A673 (cell line): Measurements from ENCODE around the gene B3GNT7. TPM values are rescaled to one million over a fixed set of nuclear protein-coding genes. Genes with fewer than 3 reads are reported as not detected.

Source experiments
- BruUV-seq: library from RNA; stranded (reverse); fragments of 400-500 nt; replicated peaks from 2 replicates; lab custom pipeline; 2021; lab: Mats Ljungman, UMichigan
- CTCF ChIA-PET: fragments of 300-600 bp; sonication (Branson Sonifier 250); formaldehyde crosslinking; loops from one replicate; lab custom pipeline; 2022; ENCODE audit warnings: antibody characterized with exemption; lab: Charles Lee
- POLR2A ChIA-PET: fragments of 300-600 bp; sonication (Branson Sonifier 250); formaldehyde crosslinking; loops from one replicate; lab custom pipeline; 2022; ENCODE audit warnings: antibody characterized with exemption; ENCODE audit not compliant: low non-redundant PET; lab: Charles Lee
- DNase-seq: peaks from one replicate; pipeline ENCODE4 v3.0.0-alpha.2; 2015; ENCODE audit warnings: low spot score
- H3K27ac ChIP-seq: fragments of 200-600 bp; sonication (generic); 2 replicates; pipeline ENCODE4 v1.5.1; 2016; ENCODE audit warnings: mixed run types, low read depth, mild to moderate bottlenecking, mixed read lengths, antibody characterized with exemption, low read length; ENCODE audit not compliant: poor library complexity, severe bottlenecking
- H3K27me3 ChIP-seq: fragments of 200-600 bp; sonication (generic); replicated peaks from 2 replicates; pipeline ENCODE4 v1.6.1; 2017; ENCODE audit warnings: mixed run types, low read depth, mild to moderate bottlenecking, mixed read lengths, antibody characterized with exemption, low read length; ENCODE audit not compliant: insufficient read depth, poor library complexity
- H3K36me3 ChIP-seq: fragments of 200-600 bp; sonication (generic); 2 replicates; pipeline ENCODE4 v1.6.1; 2016; ENCODE audit warnings: mixed run types, mild to moderate bottlenecking, mixed read lengths, antibody characterized with exemption, low read length; ENCODE audit not compliant: insufficient read depth, poor library complexity, severe bottlenecking
- H3K4me1 ChIP-seq: fragments of 200-600 bp; sonication (generic); 2 replicates; pipeline ENCODE4 v1.6.1; 2017; ENCODE audit warnings: mixed run types, mild to moderate bottlenecking, mixed read lengths, antibody characterized with exemption, low read length; ENCODE audit not compliant: insufficient read depth, poor library complexity, severe bottlenecking
- H3K4me3 ChIP-seq: fragments of 200-600 bp; sonication (generic); 2 replicates; pipeline ENCODE4 v1.5.1; 2016; ENCODE audit warnings: low read depth, mixed run types, mild to moderate bottlenecking, mixed read lengths, low read length; ENCODE audit not compliant: poor library complexity, severe bottlenecking
- H3K9me3 ChIP-seq: fragments of 200-600 bp; sonication (generic); 2 replicates; pipeline ENCODE4 v1.6.1; 2016; ENCODE audit warnings: mixed run types, low read depth, mild to moderate bottlenecking, mixed read lengths, antibody characterized with exemption, low read length; ENCODE audit not compliant: poor library complexity, severe bottlenecking
- EZH2 ChIP-seq: fragments of 200-600 bp; sonication (generic); IDR thresholded peaks from 2 replicates; pipeline ENCODE4 v1.6.1; 2017; ENCODE audit warnings: borderline replicate concordance, low read depth, mild to moderate bottlenecking, mixed read lengths, antibody characterized with exemption, low read length; ENCODE audit not compliant: poor library complexity, severe bottlenecking
- intact Hi-C: fragments of 100-400 bp; cut with micrococcal nuclease; formaldehyde crosslinking; loops from one replicate; pipeline ENCODE4 v1.10.0; 2022; ENCODE audit not compliant: unreplicated experiment
- total RNA-seq: library from RNA; stranded (reverse); gene quantifications from 2 replicates; pipeline ENCODE4 v1.2.3, GENCODE V29; 2021
- TF ChIP-seq, protein P1 (sequence below): fragments of 300-800, 200-600 bp; sonication (generic); conservative IDR thresholded peaks from 2 replicates; pipeline ENCODE4 v1.5.1; 2017; ENCODE audit warnings: low read depth, mild to moderate bottlenecking, antibody characterized with exemption, low read length, moderate library complexity, mixed read lengths

Gene B3GNT7
- total RNA-seq, 1 experiment from 2014 or later: not detected

DNA sequence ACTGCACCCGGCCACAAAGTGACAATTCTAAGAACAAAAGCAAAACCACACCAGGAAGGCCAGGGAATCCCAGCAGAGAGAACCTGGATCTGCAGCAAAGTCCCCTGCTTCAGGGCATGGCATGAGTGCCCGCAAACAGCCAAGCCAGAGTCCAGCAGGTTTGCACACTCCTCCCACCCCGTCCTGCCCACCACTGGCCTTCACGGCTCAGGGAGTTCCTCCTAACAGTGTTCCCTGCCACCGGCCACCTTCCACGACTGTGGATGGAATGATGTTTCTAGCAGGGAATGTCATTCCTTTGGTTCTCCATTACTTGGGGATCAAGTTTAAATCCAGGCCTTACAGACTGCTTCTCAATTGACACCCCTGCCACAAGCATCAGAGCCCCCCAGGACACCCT lies 42.0 kb upstream of the B3GNT7 start:
- H3K36me3 ChIP-seq: no peaks in the 10 kb centered on the region
- H3K27ac ChIP-seq: no peak overlapping the region
- TF ChIP-seq, protein P1, sequence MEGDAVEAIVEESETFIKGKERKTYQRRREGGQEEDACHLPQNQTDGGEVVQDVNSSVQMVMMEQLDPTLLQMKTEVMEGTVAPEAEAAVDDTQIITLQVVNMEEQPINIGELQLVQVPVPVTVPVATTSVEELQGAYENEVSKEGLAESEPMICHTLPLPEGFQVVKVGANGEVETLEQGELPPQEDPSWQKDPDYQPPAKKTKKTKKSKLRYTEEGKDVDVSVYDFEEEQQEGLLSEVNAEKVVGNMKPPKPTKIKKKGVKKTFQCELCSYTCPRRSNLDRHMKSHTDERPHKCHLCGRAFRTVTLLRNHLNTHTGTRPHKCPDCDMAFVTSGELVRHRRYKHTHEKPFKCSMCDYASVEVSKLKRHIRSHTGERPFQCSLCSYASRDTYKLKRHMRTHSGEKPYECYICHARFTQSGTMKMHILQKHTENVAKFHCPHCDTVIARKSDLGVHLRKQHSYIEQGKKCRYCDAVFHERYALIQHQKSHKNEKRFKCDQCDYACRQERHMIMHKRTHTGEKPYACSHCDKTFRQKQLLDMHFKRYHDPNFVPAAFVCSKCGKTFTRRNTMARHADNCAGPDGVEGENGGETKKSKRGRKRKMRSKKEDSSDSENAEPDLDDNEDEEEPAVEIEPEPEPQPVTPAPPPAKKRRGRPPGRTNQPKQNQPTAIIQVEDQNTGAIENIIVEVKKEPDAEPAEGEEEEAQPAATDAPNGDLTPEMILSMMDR: no peak
- no peak for TF ChIP-seq EZH2
- no peak for DNase-seq
- POLR2A ChIA-PET: no interaction called here
- H3K4me3 ChIP-seq: no peak overlapping the region
- intact Hi-C loops: no loop called here
- CTCF ChIA-PET: interaction anchor here (0.7 kb wide), 1 partner anchor 318 kb away, joined by 5 read pairs; no protein-coding TSS in a partner anchor
- H3K9me3 ChIP-seq: no peaks in the 10 kb centered on the region
- no peaks in the 10 kb centered on the region for H3K4me1 ChIP-seq
- no TSS peak for BruUV-seq
- H3K27me3 ChIP-seq: no peaks in the 10 kb centered on the region

- intact Hi-C loops: no loop called here
- Histone ChIP-seq H3K4me1 (no peaks in the 10 kb centered on the region), H3K36me3 (no peaks in the 10 kb centered on the region), H3K4me3 (no peak overlapping the region), H3K9me3 (no peaks in the 10 kb centered on the region), H3K27ac (no peak overlapping the region), H3K27me3 (no peaks in the 10 kb centered on the region)
- ChIA-PET POLR2A (no interaction called here), CTCF (no interaction called here)
- TF ChIP-seq, protein P1: no peak
- TF ChIP-seq EZH2: no peak
- no TSS peak for BruUV-seq
- no peak for DNase-seq
Measured at GRCh38 chr2:231355508-231356465, 39.7 kb upstream of the B3GNT7 start.

DNA sequence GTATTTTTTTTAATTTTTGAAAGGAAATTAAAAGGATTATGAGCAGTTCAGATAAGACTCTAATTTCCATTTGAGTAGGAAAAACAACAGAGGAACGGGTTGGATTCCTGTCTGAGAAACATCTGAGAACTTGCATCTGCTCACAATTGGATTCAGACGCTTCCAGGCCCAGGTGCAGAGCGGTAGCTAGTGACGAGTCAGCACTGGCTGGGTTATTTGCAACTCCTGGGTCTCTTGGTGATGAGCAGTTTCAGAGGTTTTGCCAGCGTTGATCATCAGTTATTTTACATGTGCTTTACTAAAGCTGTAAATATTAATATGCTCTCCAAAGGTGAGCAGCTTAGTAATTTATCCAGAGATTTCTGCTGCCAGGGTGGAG lies 39.1 kb upstream of the B3GNT7 start:
- H3K4me3 ChIP-seq: no peak overlapping the region
- TF ChIP-seq EZH2: no peak
- TF ChIP-seq, protein P1: no peak
- intact Hi-C loops: no loop called here
- H3K4me1 ChIP-seq: no peaks in the 10 kb centered on the region
- H3K36me3 ChIP-seq: no peaks in the 10 kb centered on the region
- no peak for DNase-seq
- H3K27me3 ChIP-seq: no peaks in the 10 kb centered on the region
- ChIA-PET CTCF (no interaction called here), POLR2A (no interaction called here)
- no peak overlapping the region for H3K27ac ChIP-seq
- no TSS peak for BruUV-seq
- no peaks in the 10 kb centered on the region for H3K9me3 ChIP-seq
